Measurements from ENCODE around the gene MKKS.

DNA sequence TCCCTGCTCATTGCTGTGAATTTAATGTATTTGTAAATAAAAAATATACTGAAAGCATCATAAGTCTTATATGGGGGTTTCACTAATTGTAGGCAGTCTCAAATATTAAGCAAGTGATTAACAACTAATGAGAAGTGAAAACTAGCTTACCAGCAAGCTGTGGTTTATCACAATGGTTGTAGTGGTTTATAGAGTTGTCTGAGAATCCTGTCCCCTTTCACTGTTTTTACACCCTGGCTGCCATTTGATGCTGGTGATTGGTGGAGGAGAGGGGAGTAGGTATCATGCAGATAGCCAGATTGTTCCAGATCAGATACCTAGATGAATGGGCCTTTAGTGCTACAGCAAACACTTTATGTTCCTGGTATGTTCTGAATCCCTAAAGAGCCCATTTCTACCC, 6.0 kb downstream of the MKKS start:
- TF ChIP-seq, protein P1, sequence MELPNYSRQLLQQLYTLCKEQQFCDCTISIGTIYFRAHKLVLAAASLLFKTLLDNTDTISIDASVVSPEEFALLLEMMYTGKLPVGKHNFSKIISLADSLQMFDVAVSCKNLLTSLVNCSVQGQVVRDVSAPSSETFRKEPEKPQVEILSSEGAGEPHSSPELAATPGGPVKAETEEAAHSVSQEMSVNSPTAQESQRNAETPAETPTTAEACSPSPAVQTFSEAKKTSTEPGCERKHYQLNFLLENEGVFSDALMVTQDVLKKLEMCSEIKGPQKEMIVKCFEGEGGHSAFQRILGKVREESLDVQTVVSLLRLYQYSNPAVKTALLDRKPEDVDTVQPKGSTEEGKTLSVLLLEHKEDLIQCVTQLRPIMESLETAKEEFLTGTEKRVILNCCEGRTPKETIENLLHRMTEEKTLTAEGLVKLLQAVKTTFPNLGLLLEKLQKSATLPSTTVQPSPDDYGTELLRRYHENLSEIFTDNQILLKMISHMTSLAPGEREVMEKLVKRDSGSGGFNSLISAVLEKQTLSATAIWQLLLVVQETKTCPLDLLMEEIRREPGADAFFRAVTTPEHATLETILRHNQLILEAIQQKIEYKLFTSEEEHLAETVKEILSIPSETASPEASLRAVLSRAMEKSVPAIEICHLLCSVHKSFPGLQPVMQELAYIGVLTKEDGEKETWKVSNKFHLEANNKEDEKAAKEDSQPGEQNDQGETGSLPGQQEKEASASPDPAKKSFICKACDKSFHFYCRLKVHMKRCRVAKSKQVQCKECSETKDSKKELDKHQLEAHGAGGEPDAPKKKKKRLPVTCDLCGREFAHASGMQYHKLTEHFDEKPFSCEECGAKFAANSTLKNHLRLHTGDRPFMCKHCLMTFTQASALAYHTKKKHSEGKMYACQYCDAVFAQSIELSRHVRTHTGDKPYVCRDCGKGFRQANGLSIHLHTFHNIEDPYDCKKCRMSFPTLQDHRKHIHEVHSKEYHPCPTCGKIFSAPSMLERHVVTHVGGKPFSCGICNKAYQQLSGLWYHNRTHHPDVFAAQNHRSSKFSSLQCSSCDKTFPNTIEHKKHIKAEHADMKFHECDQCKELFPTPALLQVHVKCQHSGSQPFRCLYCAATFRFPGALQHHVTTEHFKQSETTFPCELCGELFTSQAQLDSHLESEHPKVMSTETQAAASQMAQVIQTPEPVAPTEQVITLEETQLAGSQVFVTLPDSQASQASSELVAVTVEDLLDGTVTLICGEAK (IDR thresholded peaks at IDR 0.05) = no peak
- TF ChIP-seq, protein P1 (CRISPR knock-in tag; IDR thresholded peaks at IDR 0.05) = no peak
- TF ChIP-seq, protein P2, sequence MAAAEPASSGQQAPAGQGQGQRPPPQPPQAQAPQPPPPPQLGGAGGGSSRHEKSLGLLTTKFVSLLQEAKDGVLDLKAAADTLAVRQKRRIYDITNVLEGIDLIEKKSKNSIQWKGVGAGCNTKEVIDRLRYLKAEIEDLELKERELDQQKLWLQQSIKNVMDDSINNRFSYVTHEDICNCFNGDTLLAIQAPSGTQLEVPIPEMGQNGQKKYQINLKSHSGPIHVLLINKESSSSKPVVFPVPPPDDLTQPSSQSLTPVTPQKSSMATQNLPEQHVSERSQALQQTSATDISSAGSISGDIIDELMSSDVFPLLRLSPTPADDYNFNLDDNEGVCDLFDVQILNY (CRISPR knock-in tag; IDR thresholded peaks at IDR 0.05) = no peak
- TF ChIP-seq SMAD4 (CRISPR knock-in tag; conservative IDR thresholded peaks at IDR 0.05) (no peak), EZH2 (IDR thresholded peaks at IDR 0.05; ENCODE audit: borderline replicate concordance, low read depth, low read length) (no peak), CHD2 (IDR thresholded peaks at IDR 0.05; ENCODE audit: low read depth, low read length) (no peak), FOXJ2 (tag; IDR thresholded peaks at IDR 0.05) (no peak), YY1 (IDR thresholded peaks at IDR 0.05; ENCODE audit: borderline replicate concordance in 1 of 3, control insufficient read depth in 1 of 3, extremely low read depth in 1 of 3, insufficient read depth in 3 of 3, insufficient read length in 1 of 3, insufficient replicate concordance in 2 of 3, low read depth in 1 of 3, low read length in 2 of 3) (no peak), SRF (CRISPR knock-in tag; IDR thresholded peaks at IDR 0.05) (no peak), POLR2AphosphoS5 (IDR thresholded peaks at IDR 0.05; ENCODE audit: control insufficient read depth, insufficient read depth, low read depth, low read length) (no peak), RFX7 (CRISPR knock-in tag; IDR thresholded peaks at IDR 0.05) (no peak)
- TF ChIP-seq, protein P3, sequence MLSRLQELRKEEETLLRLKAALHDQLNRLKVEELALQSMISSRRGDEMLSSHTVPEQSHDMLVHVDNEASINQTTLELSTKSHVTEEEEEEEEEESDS (CRISPR knock-in tag; IDR thresholded peaks at IDR 0.05) = no peak
- TF ChIP-seq, protein P4, sequence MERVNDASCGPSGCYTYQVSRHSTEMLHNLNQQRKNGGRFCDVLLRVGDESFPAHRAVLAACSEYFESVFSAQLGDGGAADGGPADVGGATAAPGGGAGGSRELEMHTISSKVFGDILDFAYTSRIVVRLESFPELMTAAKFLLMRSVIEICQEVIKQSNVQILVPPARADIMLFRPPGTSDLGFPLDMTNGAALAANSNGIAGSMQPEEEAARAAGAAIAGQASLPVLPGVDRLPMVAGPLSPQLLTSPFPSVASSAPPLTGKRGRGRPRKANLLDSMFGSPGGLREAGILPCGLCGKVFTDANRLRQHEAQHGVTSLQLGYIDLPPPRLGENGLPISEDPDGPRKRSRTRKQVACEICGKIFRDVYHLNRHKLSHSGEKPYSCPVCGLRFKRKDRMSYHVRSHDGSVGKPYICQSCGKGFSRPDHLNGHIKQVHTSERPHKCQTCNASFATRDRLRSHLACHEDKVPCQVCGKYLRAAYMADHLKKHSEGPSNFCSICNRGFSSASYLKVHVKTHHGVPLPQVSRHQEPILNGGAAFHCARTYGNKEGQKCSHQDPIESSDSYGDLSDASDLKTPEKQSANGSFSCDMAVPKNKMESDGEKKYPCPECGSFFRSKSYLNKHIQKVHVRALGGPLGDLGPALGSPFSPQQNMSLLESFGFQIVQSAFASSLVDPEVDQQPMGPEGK (CRISPR knock-in tag; IDR thresholded peaks at IDR 0.05; ENCODE audit: borderline replicate concordance) = no peak
